GM10248 (cell line): ENCODE results near the gene OR10A4.

Source experiments
- CTCF ChIA-PET: fragments of 300-600 bp; sonication (Branson Sonifier 250); formaldehyde crosslinking; extraction: SDS; loops from one replicate; lab custom pipeline; 2021; ENCODE audit warnings: antibody characterized with exemption; lab: Yijun Ruan, JAX
- POLR2A ChIA-PET: fragments of 350-650 bp; sonication (Branson Sonifier 250); formaldehyde crosslinking; extraction: SDS; loops from one replicate; lab custom pipeline; 2020; ENCODE audit warnings: antibody characterized with exemption; lab: Yijun Ruan, JAX
- DNase-seq: peaks from one replicate; pipeline ENCODE4 v3.0.0; 2012; ENCODE audit errors: extremely low spot score
- TF ChIP-seq, protein P1 (sequence below): IDR thresholded peaks from 2 replicates; pipeline ENCODE4 v1.5.1; 2012; ENCODE audit warnings: mild to moderate bottlenecking, low read depth; ENCODE audit errors: extremely low read depth, missing control alignments, control extremely low read depth

The OR10A4 gene

GRCh38 chr11:6876325-6876724, at the start of gene OR10A4:
Gene OR10A4 (plus strand): TSS chr11:6876625. CDS start chr11:6876648, 23 bp downstream.
- CTCF ChIA-PET = interaction anchor here (1.0 kb wide), 1 partner anchor 20 kb away, joined by 3 read pairs; no protein-coding TSS in a partner anchor
- TF ChIP-seq, protein P1, sequence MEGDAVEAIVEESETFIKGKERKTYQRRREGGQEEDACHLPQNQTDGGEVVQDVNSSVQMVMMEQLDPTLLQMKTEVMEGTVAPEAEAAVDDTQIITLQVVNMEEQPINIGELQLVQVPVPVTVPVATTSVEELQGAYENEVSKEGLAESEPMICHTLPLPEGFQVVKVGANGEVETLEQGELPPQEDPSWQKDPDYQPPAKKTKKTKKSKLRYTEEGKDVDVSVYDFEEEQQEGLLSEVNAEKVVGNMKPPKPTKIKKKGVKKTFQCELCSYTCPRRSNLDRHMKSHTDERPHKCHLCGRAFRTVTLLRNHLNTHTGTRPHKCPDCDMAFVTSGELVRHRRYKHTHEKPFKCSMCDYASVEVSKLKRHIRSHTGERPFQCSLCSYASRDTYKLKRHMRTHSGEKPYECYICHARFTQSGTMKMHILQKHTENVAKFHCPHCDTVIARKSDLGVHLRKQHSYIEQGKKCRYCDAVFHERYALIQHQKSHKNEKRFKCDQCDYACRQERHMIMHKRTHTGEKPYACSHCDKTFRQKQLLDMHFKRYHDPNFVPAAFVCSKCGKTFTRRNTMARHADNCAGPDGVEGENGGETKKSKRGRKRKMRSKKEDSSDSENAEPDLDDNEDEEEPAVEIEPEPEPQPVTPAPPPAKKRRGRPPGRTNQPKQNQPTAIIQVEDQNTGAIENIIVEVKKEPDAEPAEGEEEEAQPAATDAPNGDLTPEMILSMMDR = no peak
- POLR2A ChIA-PET = no interaction called here
- no peak for DNase-seq

DNA sequence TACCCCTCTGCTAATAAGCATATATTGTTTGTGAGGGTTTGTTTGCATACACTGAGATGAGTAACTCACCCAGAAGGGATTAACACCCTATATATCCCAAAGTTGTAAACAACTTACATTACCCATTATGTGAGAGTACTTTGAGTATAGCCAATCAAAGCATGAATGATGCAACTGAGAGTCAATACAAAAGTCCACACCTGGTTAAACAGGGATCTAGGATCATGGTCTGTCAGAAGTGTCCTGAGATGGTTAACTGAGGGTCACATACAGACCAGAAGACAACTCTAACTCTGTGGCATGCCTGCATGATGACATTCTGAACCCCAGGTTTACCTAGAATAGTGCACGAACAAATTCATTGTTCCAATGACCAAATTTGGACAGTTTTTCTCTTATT, 48.3 kb upstream of the OR10A4 start:
- ChIA-PET CTCF (interaction anchor here (1.8 kb wide), 1 partner anchor 33 kb away, joined by 5 read pairs; no protein-coding TSS in a partner anchor), POLR2A (no interaction called here)
- no peak for DNase-seq
- TF ChIP-seq, protein P1 = no peak

DNA sequence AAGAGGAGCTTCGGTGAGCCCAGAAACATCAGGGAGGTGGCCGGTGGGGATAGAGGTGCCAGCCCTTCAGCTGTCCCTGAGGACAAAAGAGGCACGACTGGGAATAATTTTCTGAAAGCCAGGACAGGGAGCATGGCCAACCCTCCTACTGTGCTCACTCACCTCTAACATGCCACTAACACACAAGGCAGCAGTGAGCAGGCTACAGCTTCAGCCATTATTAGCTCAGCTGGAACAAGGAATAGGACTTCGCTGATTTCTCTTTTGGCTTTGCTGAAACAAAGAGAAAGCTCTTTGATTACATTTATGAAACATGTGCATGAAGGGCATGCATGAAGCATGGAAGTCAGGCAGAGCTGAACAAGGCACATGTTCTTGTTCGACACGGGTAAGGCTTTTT, 43.1 kb upstream of the OR10A4 start:
- CTCF ChIA-PET = interaction anchor here (1.1 to 2.4 kb wide), 6 partner anchors 9 to 78 kb away, joined by 3 to 21 read pairs (median 4); no protein-coding TSS in a partner anchor
- TF ChIP-seq, protein P1 = no peak
- POLR2A ChIA-PET = no interaction called here
- no peak for DNase-seq

- POLR2A ChIA-PET = no interaction called here
- CTCF ChIA-PET = interaction anchor here (0.8 to 2.4 kb wide), 8 partner anchors 8 to 78 kb away, joined by 3 to 21 read pairs (median 4); no protein-coding TSS in a partner anchor
- no peak for DNase-seq
Measured at GRCh38 chr11:6834021-6834420, 42.4 kb upstream of the OR10A4 start.

DNA sequence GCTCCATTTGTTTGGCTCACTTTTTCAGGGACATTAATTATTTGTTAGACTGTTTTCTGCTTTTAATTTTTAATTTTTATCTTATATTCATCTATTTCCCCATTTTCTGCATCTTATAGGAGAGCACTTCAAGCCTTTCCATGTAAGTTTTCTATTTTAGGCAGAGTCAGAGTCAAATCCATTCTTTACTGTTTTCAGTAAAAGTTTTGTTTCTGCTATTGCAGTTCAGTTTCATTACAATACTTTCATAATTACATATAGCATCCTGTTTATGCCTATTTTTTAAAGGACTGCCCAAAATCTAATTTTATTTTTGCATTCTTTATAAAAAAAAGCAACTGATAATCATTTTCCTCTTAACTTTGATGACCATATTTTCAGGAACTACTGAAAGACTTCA, 34.7 kb upstream of the OR10A4 start:
- CTCF ChIA-PET = interaction anchor here (1.0 kb wide), 1 partner anchor 29 kb away, joined by 4 read pairs; no protein-coding TSS in a partner anchor
- POLR2A ChIA-PET = no interaction called here
- DNase-seq = no peak
- TF ChIP-seq, protein P1 = no peak

More at GRCh38 chr11:6834021-6834420, 42.4 kb upstream of the OR10A4 start:
- TF ChIP-seq, protein P1 = no peak

DNA sequence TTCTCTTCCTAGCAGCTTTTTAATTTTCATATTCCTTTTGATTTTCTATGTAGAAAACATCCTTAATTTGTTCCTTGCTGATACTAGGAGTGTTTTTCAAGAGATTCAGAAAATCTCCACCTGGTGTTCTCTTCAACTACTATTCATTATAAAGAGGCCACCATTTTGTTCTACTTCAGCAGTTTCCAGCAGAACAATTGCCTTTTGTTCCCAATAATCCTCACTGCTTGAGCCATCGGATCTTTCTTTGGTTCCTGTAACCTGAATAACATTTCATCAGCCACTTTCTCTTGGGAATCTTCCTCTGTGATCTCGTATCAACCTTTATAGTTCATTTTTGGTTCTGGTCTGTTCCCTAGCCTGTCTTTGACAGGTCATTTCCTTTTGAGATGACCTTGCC, 32.8 kb upstream of the OR10A4 start:
- TF ChIP-seq, protein P1 = no peak
- no peak for DNase-seq
- ChIA-PET CTCF (interaction anchor here (1.0 to 1.2 kb wide), 2 partner anchors 10 to 31 kb away, joined by 4 read pairs; no protein-coding TSS in a partner anchor), POLR2A (no interaction called here)
